Brain microvascular endothelial cell (primary cell): ENCODE measurements around the gene SEZ6.

Source experiments
- DNase-seq: peaks from one replicate; pipeline ENCODE4 v3.0.0-alpha.2; 2020
- H3K27ac ChIP-seq: fragments of 250-450 bp; sonication (Bioruptor Pico); 2 replicates; pipeline ENCODE4 v1.5.1; 2020; ENCODE audit warnings: mild to moderate bottlenecking, moderate library complexity
- H3K27me3 ChIP-seq: fragments of 250-450 bp; sonication (Bioruptor Pico); replicated peaks from 2 replicates; pipeline ENCODE4 v1.5.1; 2020; ENCODE audit warnings: mild to moderate bottlenecking
- H3K36me3 ChIP-seq: fragments of 250-450 bp; sonication (Bioruptor Pico); replicated peaks from 2 replicates; pipeline ENCODE4 v1.5.1; 2020; ENCODE audit warnings: mild to moderate bottlenecking
- H3K4me3 ChIP-seq: 2 replicates; pipeline ENCODE4 v1.5.1; 2011; ENCODE audit warnings: low read depth, mild to moderate bottlenecking, control low read depth, low read length, moderate library complexity
- CTCF ChIP-seq: IDR thresholded peaks from 2 replicates; pipeline ENCODE4 v1.5.1; 2011; ENCODE audit warnings: low read depth, mild to moderate bottlenecking, moderate library complexity, low read length, control low read depth, inconsistent platforms; ENCODE audit errors: missing control alignments
- in situ Hi-C: cut with HindIII; loops from 2 replicates; pipeline ENCODE4 v1.10.0; 2017; ENCODE audit warnings: low sequenced_read_pairs, low pct_ligation_motif_present

SEZ6 gene

GRCh38 chr17:28989028-28989427, 16.8 kb downstream of the SEZ6 start:
- Histone ChIP-seq H3K27ac (no peak overlapping the region), H3K36me3 (no peaks in the 10 kb centered on the region), H3K27me3 (peaks cover 7% of the 10 kb centered on the region), H3K4me3 (no peak overlapping the region)
- no peak for DNase-seq
- in situ Hi-C loops = no loop called here
- no peak for TF ChIP-seq CTCF

GRCh38 chr17:28988475-28988874, 17.4 kb downstream of the SEZ6 start:
- no peak for DNase-seq
- no peak overlapping the region for H3K27ac ChIP-seq
- in situ Hi-C loops = no loop called here
- peaks cover 7% of the 10 kb centered on the region for H3K27me3 ChIP-seq
- TF ChIP-seq CTCF = no peak
- H3K36me3 ChIP-seq = no peaks in the 10 kb centered on the region
- H3K4me3 ChIP-seq = no peak overlapping the region

GRCh38 chr17:28986714-28987655, 18.8 kb downstream of the SEZ6 start:
- Histone ChIP-seq H3K36me3 (no peaks in the 10 kb centered on the region), H3K4me3 (no peak overlapping the region), H3K27me3 (peaks cover 7% of the 10 kb centered on the region), H3K27ac (no peak overlapping the region)
- in situ Hi-C loops = no loop called here
- TF ChIP-seq CTCF = no peak
- no peak for DNase-seq

- DNase-seq = no peak
- H3K27me3 ChIP-seq = peaks cover 7% of the 10 kb centered on the region
- H3K4me3 ChIP-seq = no peak overlapping the region
- H3K27ac ChIP-seq = no peak overlapping the region
- in situ Hi-C loops = no loop called here
- no peaks in the 10 kb centered on the region for H3K36me3 ChIP-seq
- no peak for TF ChIP-seq CTCF
Measured at GRCh38 chr17:28985950-28986713, 19.7 kb downstream of the SEZ6 start.

- no peak overlapping the region for H3K4me3 ChIP-seq
- H3K27ac ChIP-seq = no peak overlapping the region
- in situ Hi-C loops = no loop called here
- H3K36me3 ChIP-seq = no peaks in the 10 kb centered on the region
- peaks cover 7% of the 10 kb centered on the region for H3K27me3 ChIP-seq
- no peak for DNase-seq
- no peak for TF ChIP-seq CTCF
Measured at GRCh38 chr17:28983286-28984230, 22.3 kb downstream of the SEZ6 start.
